Panc1 (cell line): Measurements from ENCODE around the gene OPRD1.

Experiments used
- CTCF ChIP-seq: fragments of 450-650 bp; IDR thresholded peaks from 2 replicates; pipeline ENCODE4 v1.5.1; 2017; ENCODE audit warnings: mild to moderate bottlenecking
- REST ChIP-seq, 2 experiments: IDR thresholded peaks; 2 replicates each; pipeline ENCODE4 v1.6.1; 2011 to 2012; ENCODE audit warnings: low read depth in 2 of 2, control low read depth in 1 of 2, low read length in 1 of 2, mild to moderate bottlenecking in 1 of 2, moderate library complexity in 1 of 2; ENCODE audit not compliant: insufficient read depth in 1 of 2
- SIN3A ChIP-seq: IDR thresholded peaks from 2 replicates; pipeline ENCODE4 v1.6.1; 2012; ENCODE audit warnings: low read depth, mild to moderate bottlenecking, low read length, moderate library complexity, borderline replicate concordance; ENCODE audit not compliant: insufficient read depth

GRCh38 chr1:28807046-28807445, 4.9 kb upstream of the OPRD1 start:
- TF ChIP-seq CTCF (no peak), SIN3A (no peak), REST (IDR thresholded peaks at IDR 0.05; ENCODE audit: insufficient read depth in 1 of 2, low read depth in 2 of 2, low read length in 1 of 2) (no peak)
